Measurements from ENCODE around the gene MGAT4C.

The MGAT4C gene

DNA sequence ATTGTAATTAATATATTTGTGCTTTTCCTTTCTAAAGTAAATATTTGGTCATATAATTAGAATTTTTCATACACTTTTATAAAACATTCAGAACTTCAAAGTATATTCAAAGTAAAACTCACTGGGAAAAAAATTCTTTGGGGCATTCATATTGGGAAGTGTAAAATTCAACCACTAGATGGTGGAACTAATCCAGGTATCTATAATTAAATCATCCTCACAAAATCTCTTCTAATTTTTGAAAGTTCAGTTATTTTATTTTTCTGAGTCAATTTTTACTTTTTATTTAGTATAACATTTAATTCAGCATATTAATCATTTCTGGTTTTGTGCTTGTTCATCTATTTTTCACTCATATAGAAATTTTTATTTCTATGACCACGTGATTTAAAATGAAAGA lies 301.1 kb downstream of the MGAT4C start:
- DNase-seq, result no peak

DNA sequence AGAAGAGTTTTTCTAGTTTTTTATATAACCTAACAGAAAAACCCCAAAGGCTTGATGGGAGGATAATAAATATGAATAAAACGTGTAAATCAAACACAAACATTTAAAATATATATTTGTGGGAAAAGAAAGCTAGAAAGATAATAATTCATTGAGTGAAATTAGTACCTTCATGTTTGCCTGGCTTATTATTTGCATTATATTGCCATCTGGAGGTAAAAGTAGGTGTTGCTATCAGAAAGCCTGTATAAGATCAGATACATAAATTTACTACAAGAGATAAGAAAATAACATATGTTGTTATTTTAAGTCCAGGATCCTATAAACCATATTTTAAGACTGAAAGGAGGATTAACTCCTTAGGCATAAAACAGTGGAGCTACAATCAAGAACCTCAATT lies 304.4 kb downstream of the MGAT4C start:
- no peak for DNase-seq

DNA sequence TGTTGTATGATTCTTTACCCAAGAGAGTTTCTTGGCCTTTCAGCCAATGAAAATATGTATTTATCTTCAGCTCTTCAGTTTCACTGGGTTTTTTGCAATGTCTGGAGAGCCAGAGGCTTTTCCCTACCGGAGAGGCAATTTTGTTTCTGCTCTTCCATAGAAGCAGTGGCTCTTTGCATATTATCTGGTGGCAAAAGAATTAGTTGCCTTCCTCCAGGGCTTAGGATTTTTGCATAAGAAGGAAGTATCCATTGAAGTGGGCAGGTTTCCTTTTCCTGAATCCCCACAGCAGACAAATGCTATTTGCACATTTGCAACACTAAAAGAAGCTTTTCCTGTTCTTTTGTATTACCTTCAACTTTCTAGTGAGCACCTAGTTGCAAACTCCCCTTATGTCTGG lies 306.9 kb downstream of the MGAT4C start:
- no peak for DNase-seq

DNA sequence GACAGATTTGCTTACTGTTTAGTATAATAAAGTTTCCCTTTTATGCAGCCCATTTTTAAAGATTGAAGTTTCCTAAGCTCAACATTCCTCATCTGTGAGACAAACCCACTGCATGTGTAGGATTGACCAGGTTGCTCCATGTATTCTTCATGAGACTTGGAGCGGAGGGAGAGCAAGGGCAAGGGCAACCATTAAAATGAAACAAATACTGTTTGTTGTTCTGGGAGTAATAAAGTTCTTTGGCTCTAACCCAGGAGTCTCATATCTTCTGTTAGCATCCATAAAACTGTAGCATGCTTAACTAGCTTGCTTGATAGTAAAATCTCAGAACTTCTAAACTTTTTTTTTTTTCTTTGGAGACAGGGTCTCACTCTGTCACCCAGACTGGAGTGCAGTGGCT lies 307.9 kb downstream of the MGAT4C start:
- DNase-seq, result no peak

DNA sequence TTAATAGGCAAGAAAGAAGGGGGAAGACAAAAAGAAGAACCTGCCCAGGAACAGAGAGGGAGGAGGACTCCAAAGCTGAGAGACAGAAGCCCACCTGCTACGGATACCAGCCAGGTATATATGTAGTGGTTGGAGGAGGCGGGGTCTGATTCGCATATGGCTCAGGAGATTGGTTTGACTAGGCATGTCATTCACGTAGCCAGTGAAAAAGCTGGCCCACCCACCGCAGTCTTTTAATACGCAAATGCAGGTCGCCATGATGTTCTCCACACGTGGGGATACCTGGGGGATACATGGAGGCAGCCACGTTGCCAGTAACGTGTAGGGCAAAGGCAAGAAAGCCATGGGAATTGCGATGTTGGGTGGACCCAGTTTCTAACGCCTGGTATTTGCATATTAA lies 308.9 kb downstream of the MGAT4C start:
- no peak for DNase-seq

DNA sequence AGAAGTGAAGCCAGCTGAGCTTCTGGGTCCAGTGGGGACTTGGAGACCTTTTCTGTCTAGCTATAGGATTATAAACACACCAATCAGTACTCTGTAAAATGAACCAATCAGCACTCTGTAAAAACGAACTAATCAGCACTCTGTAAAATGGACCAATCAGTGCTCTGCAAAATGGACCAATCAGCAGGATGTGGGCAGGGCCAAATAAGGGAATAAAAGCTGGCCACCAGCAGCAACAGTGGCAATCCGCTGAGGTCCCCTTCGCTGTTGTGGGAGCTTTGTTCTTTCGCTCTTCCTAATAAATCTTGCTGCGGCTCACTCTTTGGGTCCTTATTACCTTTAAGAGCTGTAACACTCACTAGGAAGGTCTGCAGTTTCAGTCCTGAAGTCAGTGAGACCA lies 309.8 kb downstream of the MGAT4C start:
- DNase-seq, result no peak

DNA sequence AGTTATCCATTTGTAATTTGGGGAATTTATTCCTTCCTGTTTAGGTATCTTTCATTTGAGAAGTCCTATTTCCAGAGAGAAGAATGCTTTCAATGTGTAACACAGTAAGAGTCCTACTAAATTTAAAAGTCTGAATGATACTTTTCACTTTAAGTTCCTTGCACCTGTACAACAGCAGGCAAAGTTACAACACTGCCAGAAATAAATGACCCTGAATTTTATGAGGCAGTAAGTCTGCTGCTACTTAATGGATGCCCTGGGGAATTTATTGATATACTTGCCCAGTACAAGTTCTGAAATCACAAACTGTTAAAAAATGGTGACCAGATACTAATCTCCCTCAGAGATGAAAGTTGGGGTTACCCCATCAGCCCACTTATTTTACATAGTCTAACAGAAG lies 329.0 kb downstream of the MGAT4C start:
- no peak for DNase-seq

DNA sequence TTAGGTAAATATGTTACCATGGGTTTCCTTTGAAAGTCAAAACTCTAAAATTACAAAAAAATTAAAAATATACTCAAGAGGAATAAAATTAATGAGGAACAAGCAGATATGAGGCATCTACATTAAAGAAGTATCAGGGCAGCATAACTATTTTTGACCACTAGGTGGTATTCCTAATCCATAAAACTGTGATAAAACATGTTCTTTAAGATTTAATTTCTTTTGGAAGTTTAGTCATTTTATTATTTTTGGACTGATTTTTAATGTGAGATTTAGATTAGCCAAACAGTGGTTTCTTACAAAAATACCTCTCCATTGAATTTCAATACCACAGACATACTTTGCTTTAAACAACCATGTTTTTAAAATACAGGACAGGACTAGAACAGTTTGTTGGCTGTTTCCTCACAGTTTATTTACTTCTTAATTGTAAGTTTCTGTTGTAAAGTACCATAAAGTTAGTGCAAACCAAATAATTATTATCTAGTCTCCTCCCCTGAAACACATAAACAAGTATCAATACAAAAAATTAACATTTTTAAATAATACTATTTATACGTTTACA lies 332.3 kb downstream of the MGAT4C start:
- no peak for DNase-seq

DNA sequence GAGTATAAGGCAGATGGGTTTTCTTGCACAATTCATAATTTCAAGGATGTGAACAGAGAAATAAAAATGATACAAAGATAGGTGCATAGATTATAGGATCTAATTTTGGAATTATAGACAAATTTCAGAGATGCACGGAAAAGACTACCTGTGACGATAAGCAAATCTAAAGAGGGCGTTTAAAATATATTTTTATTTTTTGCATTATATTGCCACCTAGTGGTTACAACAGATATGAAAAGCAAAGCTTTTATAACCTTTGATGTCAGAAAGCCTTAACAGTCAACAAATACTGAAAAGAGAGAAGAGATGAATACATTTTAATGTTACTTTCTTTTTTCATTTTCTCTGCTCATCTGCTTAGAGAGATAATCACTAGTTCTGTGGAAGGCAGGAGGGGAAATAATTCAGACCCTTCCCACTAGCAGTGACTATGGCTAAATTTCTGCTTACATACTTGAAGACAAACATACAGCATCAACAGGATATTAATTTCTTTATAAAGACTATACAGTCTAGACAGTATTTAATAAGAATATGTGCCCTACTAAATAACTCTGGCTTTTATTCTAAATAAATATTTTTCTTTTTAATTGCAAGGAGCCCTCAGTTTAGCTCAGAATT lies 335.8 kb downstream of the MGAT4C start:
- no peak for DNase-seq

Data from 8988T (cell line).